Tongue (tissue), 2 donors: ENCODE measurements around the gene GRIK3. TPM values are rescaled to one million over a fixed set of nuclear protein-coding genes. Genes with fewer than 3 reads are reported as not detected.

ENCODE experiments used
- DNase-seq: peaks from one replicate; pipeline ENCODE4 v3.0.0-alpha.2; 2015
- total RNA-seq: library from RNA; depleted of rRNA; stranded (reverse); fragments of >200 nt; gene quantifications from one replicate; pipeline ENCODE4 v1.2.3, GENCODE V29; 2014

GRIK3 gene
- total RNA-seq, 1 donor from 2014 or later: 3.2 TPM

- DNase-seq: no peak
Measured at GRCh38 chr1:36822648-36823047, 211.7 kb downstream of the GRIK3 start.

GRCh38 chr1:36821386-36821785, 212.9 kb downstream of the GRIK3 start:
- DNase-seq: no peak

GRCh38 chr1:36818771-36819170, 215.5 kb downstream of the GRIK3 start:
- no peak for DNase-seq

GRCh38 chr1:36816348-36816747, 218.0 kb downstream of the GRIK3 start:
- DNase-seq: no peak

- no peak for DNase-seq
Measured at GRCh38 chr1:36814774-36815173, 219.5 kb downstream of the GRIK3 start.

- no peak for DNase-seq
Measured at GRCh38 chr1:36814083-36814482, 220.2 kb downstream of the GRIK3 start.

- DNase-seq: peak; percentile 58
Measured at GRCh38 chr1:36807262-36807661, 227.1 kb downstream of the GRIK3 start.

GRCh38 chr1:36805979-36806640, 228.2 kb downstream of the GRIK3 start:
- DNase-seq: no peak

GRCh38 chr1:36804669-36805314, 229.5 kb downstream of the GRIK3 start:
- no peak for DNase-seq

- no peak for DNase-seq
Measured at GRCh38 chr1:36803868-36804570, 230.3 kb downstream of the GRIK3 start.

GRCh38 chr1:36802018-36802417, 232.3 kb downstream of the GRIK3 start:
- peak; percentile 12 for DNase-seq

GRCh38 chr1:36797761-36798160, 236.6 kb downstream of the GRIK3 start:
- no peak for DNase-seq

GRCh38 chr1:36796733-36797132, 237.6 kb downstream of the GRIK3 start:
- no peak for DNase-seq

GRCh38 chr1:36796106-36796590, 238.2 kb downstream of the GRIK3 start:
- DNase-seq: no peak

GRCh38 chr1:36794460-36794859, 239.9 kb downstream of the GRIK3 start:
- no peak for DNase-seq

- no peak for DNase-seq
Measured at GRCh38 chr1:36793452-36793851, 240.9 kb downstream of the GRIK3 start.

- DNase-seq: no peak
Measured at GRCh38 chr1:36792292-36792691, 242.0 kb downstream of the GRIK3 start.

- DNase-seq: no peak
Measured at GRCh38 chr1:36790191-36790590, 244.1 kb downstream of the GRIK3 start.

GRCh38 chr1:36789535-36789934, 244.8 kb downstream of the GRIK3 start:
- no peak for DNase-seq

GRCh38 chr1:36787312-36787913, 246.9 kb downstream of the GRIK3 start:
- no peak for DNase-seq

- no peak for DNase-seq
Measured at GRCh38 chr1:36786425-36786824, 247.9 kb downstream of the GRIK3 start.

GRCh38 chr1:36784147-36784859, 250.0 kb downstream of the GRIK3 start:
- DNase-seq: no peak
